Stimulated activated CD4-positive, alpha-beta T cell treated with anti-CD3 and anti-CD28 coated beads, TNF-alpha, amount 100 ng/mL, for 24 hours (primary cell): Measurements from ENCODE around the gene CHKB.
"Not testable (repeated sequence)": the region's sequence is repeated elsewhere in the genome, so short reads cannot be mapped to it uniquely, and the experiment has no call there.

Source experiments
- DNase-seq, 3 experiments: peaks; one replicate each; pipeline ENCODE4 v3.0.0-alpha.2; 2020; ENCODE audit warnings: low read depth in 3 of 3

Gene CHKB

GRCh38 chr22:50612528-50613221 lies 30.0 kb upstream of the CHKB start:
- no peak for DNase-seq

GRCh38 chr22:50612168-50612527 lies 29.5 kb upstream of the CHKB start:
- no peak for DNase-seq

DNA sequence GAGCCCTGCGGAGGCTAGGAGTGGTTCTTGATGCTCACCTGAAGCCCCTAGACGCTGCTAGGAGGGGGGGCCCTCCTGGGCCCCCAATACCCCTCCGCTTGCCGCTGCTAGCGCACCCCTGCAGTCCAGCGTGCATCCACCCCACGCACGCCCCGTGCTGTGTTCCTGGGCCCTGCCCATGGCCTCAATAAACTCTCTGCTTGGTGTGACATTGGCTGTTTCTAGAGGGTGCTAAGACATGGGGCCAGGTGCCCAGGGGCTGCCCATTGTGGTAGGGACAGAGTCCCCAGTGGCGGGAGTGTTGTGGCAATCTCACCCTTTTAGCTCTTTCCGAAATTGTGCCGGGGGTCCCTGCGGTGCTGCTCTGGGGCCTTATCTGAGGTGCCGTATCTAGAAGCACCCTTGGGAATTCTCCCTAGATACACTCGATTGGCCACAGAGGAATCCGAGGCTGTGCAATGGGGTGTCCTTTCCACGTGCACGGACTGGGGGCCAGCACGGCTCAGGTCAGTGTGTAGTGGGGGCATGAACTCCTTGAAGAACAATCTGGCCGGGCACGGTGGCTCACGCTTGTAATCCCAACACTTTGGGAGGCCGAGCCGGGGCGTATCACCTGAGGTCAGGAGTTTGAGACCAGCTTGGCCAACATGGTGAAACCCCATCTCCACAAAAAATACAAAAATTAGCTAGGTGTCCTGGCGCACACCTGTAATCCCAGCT lies 28.9 kb upstream of the CHKB start:
- no peak for DNase-seq

DNA sequence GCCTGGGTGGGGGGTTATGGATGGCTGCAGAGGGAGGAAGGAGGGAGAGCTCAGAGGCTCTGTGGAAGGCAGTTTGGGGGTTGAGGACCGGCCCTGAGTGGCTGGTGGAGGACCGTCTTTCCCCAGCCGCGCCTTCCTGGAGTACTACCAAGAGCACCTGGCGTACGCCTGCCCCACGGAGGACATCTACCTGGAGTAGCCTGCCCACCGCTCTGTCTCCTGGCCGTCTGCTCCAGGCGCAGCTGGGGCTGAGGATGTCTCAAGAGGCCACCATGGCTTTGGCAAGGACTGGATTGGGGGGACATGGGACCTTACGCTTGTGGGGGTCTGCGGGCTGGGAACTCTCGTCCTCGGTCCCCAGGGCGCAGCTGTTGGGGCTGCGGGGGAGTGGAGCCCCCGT lies 27.9 kb upstream of the CHKB start:
- DNase-seq = no peak

DNA sequence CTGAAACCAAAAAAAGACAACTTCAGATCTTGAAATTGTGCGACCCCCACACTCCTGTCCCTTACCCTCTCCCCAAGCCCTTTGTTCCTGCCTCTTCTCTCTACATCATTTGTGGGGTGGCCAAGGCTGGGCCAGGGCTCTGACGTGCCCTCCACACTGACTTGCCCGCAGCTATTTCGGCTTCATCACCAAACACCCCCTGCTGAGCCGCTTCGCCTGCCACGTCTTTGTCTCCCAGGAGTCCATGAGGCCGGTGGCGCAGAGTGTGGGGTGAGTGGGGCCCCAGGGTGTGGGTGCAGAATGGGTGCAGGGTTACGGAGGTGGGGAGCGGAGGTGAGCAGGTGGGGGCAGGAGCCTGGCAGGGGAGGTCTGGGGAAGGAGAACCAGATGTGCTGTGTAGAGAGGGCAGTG lies 27.4 kb upstream of the CHKB start:
- DNase-seq = no peak

DNA sequence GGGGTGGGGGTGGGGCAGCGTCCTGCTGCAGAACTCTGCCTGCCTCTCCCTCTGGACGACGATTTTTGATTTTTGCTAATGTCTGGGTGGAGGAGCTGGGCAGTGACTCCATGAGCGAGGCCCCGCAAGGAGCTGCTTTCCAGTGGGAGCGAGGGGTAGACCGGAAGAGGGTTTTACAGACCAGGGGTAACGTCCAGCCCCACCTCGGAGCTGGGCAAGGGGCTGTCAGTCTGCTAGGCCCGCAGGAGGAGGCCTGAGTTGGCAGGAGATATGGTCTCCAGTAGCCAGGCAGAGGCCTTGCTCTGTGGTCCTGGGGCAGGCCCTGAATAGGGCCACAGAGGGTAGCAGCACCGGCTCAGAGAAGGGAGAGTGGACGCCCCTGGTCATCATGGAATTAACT lies 26.9 kb upstream of the CHKB start:
- no peak for DNase-seq

GRCh38 chr22:50608996-50609395 lies 26.3 kb upstream of the CHKB start:
- DNase-seq = no peak

GRCh38 chr22:50608058-50608840 lies 25.6 kb upstream of the CHKB start:
- DNase-seq = not testable (repeated sequence)

DNA sequence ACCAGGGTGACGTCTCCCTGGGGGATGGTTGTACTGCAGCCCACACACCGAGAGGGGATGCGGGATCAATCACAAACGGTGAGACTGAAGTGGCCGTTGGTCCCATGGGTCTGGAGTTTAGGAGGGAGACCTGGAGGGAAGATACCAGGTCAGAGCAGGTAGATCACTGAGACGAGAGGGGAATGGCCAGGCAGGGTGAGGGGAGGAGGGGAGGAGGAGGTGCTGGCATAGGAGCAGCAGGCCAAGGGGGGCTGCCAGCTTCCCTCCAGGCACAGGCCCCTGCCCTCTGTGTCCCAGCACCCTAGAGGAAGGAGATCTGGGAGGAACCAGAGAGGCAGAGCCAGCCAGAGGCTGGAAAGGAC lies 25.0 kb upstream of the CHKB start:
- DNase-seq = no peak

- DNase-seq = no peak
Observed at GRCh38 chr22:50606946-50607658, 24.5 kb upstream of the CHKB start.

- DNase-seq = no peak
Observed at GRCh38 chr22:50606165-50606945, 23.7 kb upstream of the CHKB start.

DNA sequence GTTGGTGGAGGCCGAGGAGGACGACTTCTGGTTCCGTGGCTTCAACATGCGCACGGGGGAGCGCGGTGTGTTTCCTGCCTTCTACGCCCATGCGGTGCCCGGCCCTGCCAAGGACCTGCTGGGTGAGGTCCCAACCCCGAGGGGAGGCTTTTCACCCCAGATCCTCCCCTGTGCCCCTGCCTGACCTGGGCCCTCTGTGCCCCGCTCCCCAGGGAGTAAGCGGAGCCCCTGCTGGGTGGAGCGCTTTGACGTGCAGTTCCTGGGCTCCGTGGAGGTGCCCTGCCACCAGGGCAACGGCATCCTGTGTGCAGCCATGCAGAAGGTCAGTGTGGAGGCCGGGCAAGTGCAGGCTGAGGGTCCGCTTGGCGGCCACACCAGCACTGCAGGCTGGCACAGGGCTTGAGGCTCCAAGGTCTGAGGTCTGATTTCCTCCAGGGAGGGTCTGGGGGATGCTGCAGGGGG lies 23.0 kb upstream of the CHKB start:
- no peak for DNase-seq

- DNase-seq = no peak
Observed at GRCh38 chr22:50605002-50605612, 22.5 kb upstream of the CHKB start.

- DNase-seq = no peak
Observed at GRCh38 chr22:50604256-50605001, 21.8 kb upstream of the CHKB start.

GRCh38 chr22:50603511-50604255 lies 21.0 kb upstream of the CHKB start:
- DNase-seq = no peak

GRCh38 chr22:50602338-50602700 lies 19.7 kb upstream of the CHKB start:
- no peak for DNase-seq

GRCh38 chr22:50601669-50602337 lies 19.2 kb upstream of the CHKB start:
- no peak for DNase-seq

DNA sequence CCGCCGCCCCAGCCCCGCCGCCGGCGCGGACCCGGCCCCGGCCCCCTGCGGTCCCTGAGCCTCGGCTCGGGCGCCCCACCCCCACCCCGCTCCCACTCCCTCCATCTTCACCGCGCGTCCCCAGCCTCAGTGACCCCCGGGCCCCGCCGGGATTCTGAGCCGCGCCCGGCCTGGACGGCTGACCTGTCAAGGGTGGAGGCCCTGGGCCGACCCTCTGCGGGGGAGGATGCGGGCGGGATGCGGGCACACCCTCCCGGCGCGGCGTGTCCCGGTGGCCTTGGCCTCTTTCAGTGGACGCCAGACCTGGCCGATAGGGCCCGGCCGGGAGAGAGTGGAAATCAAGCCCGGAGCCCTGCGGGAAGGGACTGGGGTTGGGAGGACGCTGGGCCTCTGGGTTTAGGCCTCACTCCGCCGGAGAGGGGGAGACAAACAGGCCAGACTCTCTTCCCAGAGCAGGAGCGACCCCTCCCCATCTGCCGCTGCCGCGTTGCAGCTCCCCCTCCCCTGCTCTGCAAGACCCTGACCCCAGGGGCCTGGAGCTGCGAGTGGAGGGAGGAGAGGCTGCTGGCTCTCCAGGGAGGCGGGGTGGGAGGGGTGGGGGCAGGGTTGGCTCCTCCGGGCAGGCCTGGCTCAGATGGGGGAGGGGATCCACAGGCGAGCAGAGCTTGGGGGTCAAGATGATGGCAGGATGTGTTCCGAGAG lies 18.5 kb upstream of the CHKB start:
- DNase-seq = no peak
